H1 (cell line): ENCODE results near the gene ADAMTS8.

Experiments used
- BRCA1 ChIP-seq: IDR thresholded peaks from 2 replicates; pipeline ENCODE4 v1.6.1; 2012; ENCODE audit warnings: low read depth, low read length, improper control_type of control experiment
- CREB1 ChIP-seq: IDR thresholded peaks from 2 replicates; pipeline ENCODE4 v1.6.1; 2012; ENCODE audit warnings: inconsistent platforms
- EZH2 ChIP-seq: fragments of 200-600 bp; sonication (generic); IDR thresholded peaks from 2 replicates; pipeline ENCODE4 v1.7.1; 2012; ENCODE audit warnings: low read depth, mild to moderate bottlenecking, moderate library complexity, low read length, inconsistent platforms; ENCODE audit not compliant: severe bottlenecking
- POLR2AphosphoS5 ChIP-seq: IDR thresholded peaks from 2 replicates; pipeline ENCODE4 v1.6.1; 2011; ENCODE audit warnings: low read depth, low read length
- RFX5 ChIP-seq: IDR thresholded peaks from 2 replicates; pipeline ENCODE4 v1.6.1; 2011; ENCODE audit warnings: low read depth, low read length, improper control_type of control experiment, borderline replicate concordance
- RNF2 ChIP-seq: fragments of 200-900, 300-1000 bp; sonication (generic); IDR thresholded peaks from 2 replicates; pipeline ENCODE4 v1.7.1; 2016; ENCODE audit warnings: borderline replicate concordance, low read depth, mild to moderate bottlenecking, antibody characterized with exemption, low read length; ENCODE audit not compliant: poor library complexity, severe bottlenecking; ENCODE audit errors: missing control alignments
- TCF12 ChIP-seq: IDR thresholded peaks from 2 replicates; pipeline ENCODE4 v1.6.1; 2011; ENCODE audit warnings: low read depth, mild to moderate bottlenecking, low read length
- TF ChIP-seq, protein P1 (sequence below), 3 experiments: IDR thresholded peaks; 1 replicate in 2 of 3; 2 replicates in 1 of 3; pipeline versions ENCODE4 v1.5.1 to v1.6.1; 2011; ENCODE audit warnings: low read length in 3 of 3, mild to moderate bottlenecking in 3 of 3, inconsistent platforms in 2 of 3, low read depth in 1 of 3, moderate library complexity in 1 of 3; ENCODE audit not compliant: insufficient read depth in 1 of 3; ENCODE audit errors: control extremely low read depth in 1 of 3
- TF ChIP-seq, protein P2 (sequence below): IDR thresholded peaks from 2 replicates; pipeline ENCODE4 v1.6.1; 2011; ENCODE audit warnings: low read depth, mild to moderate bottlenecking, low read length; ENCODE audit not compliant: insufficient read depth

DNA sequence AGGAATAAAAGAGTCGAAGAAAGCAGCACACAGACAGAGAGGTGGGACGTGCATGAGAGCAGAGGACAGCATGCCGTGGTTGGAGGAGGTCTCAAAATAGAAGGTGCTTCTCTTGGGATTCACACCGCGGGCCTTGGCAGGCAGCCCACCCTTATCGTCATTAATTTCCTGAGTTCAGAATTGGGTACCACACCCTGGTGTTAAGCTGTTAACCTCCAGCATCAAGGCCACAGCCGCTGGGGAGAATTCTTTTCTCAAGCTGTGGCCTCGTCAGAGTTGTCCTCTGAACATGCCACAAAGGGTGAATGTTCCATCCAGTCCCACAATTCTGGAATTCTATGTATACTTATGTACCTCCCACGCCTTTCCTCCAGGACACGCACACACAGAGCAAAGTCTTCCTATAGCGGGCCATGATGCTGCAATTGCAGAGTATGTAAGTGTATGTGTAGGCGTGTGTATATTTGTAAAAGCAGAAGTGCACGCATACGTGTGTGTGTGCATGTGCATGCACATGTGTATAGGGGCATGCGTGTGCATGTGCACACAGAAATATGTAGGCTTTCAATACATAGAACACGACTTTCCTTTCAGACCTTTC is 39.0 kb downstream of the ADAMTS8 start:
- TF ChIP-seq, protein P1, sequence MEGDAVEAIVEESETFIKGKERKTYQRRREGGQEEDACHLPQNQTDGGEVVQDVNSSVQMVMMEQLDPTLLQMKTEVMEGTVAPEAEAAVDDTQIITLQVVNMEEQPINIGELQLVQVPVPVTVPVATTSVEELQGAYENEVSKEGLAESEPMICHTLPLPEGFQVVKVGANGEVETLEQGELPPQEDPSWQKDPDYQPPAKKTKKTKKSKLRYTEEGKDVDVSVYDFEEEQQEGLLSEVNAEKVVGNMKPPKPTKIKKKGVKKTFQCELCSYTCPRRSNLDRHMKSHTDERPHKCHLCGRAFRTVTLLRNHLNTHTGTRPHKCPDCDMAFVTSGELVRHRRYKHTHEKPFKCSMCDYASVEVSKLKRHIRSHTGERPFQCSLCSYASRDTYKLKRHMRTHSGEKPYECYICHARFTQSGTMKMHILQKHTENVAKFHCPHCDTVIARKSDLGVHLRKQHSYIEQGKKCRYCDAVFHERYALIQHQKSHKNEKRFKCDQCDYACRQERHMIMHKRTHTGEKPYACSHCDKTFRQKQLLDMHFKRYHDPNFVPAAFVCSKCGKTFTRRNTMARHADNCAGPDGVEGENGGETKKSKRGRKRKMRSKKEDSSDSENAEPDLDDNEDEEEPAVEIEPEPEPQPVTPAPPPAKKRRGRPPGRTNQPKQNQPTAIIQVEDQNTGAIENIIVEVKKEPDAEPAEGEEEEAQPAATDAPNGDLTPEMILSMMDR (IDR thresholded peaks at IDR 0.05; ENCODE audit: control extremely low read depth in 1 of 3, insufficient read depth in 1 of 3, low read depth in 1 of 3, low read length in 3 of 3), result no peak
- TF ChIP-seq CREB1 (no peak), EZH2 (no peak), BRCA1 (no peak), TCF12 (no peak), RFX5 (no peak), RNF2 (no peak), POLR2AphosphoS5 (no peak)
- TF ChIP-seq, protein P2, sequence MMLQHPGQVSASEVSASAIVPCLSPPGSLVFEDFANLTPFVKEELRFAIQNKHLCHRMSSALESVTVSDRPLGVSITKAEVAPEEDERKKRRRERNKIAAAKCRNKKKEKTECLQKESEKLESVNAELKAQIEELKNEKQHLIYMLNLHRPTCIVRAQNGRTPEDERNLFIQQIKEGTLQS, result no peak
